Activated CD4-positive, alpha-beta T cell treated with anti-CD3 and anti-CD28 coated beads for 48 hours (primary cell): ENCODE results near the gene SHOC2.

ENCODE experiments used
- DNase-seq: peaks from one replicate; pipeline ENCODE4 v3.0.0-alpha.2; 2020

Gene SHOC2

GRCh38 chr10:110947061-110947595, 27.7 kb downstream of the SHOC2 start:
- DNase-seq, result no peak

- DNase-seq, result no peak
Measured at GRCh38 chr10:110951381-110951780, 32.0 kb downstream of the SHOC2 start.

DNA sequence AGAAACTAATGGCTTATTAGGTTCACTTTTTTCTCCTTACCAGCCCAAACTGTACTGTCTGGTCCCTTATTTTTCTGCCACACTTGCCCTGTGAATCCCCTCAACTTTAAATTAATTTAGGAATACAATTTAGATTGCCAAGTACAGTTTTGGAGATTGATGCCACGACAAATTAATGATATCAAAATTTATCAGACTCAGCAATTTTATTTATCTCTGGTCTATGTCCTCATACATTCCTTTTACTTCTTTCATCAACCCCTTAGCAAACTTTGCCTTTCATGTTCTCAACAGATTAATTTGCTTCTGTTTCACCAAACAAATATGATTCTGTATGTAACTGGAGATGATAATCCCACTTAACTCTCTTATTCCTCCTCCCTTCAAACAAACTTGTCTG, 38.2 kb downstream of the SHOC2 start:
- no peak for DNase-seq

DNA sequence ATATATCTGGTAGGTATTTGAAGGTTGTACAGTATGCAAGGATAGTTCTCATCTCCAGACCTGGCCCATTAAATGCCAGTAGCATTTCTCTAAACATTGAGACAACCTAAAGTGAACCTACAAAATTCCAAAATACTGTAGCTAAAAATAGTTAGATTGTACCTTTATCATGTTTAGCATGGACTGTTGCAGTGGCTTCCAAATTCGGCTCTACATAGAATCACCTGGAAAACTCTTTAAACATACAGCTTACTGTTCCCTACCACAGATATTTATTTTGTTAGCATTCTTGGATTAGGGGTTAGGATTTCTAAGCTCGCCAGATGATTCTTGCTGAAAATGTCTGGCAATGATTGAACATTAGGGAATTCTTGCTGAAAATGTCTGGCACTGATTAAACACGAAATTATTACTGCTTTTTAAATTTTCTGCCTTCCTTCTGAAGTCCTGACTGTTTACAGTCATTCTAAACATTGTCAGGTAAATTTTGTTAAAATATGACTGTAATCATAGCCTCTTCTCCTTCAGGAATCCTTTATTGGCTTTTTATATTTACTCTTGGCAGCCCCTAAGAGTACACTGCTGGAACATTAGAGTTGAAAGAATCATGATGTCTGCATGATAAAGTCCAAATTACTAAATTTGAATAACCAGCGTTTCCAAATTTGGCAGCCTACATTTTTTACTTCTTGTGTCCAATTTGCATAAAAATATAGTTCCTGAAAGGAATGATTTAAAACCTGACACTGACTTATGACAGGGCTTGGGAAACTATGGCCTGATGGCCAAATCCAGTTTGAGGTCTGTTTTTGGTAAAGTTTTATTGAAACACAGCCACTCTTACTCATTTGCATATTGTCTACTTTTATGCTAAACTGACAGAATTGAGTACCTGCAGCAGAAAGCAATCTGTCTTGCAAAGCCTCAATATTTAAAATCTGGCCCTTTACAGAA, 40.3 kb downstream of the SHOC2 start:
- DNase-seq, result no peak

DNA sequence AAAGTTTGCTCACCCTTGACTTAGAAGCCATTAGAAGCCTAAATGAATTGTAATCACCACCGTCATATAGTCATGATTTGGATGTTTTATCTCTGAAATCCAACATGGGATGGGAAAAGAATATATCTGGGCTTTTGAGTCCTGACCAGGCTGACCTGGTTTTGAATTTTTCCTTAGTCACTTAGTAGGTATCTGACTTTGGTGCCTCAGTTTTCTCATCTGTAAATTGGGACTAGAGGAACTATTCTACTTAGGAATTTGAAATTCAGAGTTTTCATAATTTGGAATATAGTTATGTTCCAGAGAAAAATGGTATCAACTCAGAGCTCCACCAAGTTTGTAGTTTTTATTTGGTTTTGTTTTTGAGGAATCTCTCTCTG, 40.9 kb downstream of the SHOC2 start:
- DNase-seq, result no peak

DNA sequence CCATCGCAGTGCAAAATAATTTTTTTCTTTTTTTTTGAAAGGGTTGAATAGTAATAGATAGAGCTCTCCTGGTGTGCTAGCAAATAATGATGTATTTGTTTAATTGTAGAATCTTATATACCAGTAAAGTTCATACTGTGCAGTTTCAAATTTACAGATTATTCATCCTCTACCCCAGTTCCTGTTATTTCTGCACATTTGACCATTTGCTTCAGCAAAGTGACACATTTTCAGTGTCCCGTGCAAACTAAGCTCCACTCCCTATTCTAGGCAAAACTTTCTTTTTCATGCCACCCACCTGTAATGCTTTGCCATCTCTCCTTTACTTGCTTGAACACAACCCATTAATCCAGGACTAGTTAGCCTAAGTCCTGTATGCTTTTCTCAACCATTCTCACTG, 43.0 kb downstream of the SHOC2 start:
- DNase-seq, result no peak

- DNase-seq, result no peak
Measured at GRCh38 chr10:110963162-110963561, 43.8 kb downstream of the SHOC2 start.

- no peak for DNase-seq
Measured at GRCh38 chr10:110964681-110965080, 45.3 kb downstream of the SHOC2 start.

GRCh38 chr10:110965216-110965615, 45.8 kb downstream of the SHOC2 start:
- no peak for DNase-seq

GRCh38 chr10:110966146-110966545, 46.7 kb downstream of the SHOC2 start:
- DNase-seq, result no peak

DNA sequence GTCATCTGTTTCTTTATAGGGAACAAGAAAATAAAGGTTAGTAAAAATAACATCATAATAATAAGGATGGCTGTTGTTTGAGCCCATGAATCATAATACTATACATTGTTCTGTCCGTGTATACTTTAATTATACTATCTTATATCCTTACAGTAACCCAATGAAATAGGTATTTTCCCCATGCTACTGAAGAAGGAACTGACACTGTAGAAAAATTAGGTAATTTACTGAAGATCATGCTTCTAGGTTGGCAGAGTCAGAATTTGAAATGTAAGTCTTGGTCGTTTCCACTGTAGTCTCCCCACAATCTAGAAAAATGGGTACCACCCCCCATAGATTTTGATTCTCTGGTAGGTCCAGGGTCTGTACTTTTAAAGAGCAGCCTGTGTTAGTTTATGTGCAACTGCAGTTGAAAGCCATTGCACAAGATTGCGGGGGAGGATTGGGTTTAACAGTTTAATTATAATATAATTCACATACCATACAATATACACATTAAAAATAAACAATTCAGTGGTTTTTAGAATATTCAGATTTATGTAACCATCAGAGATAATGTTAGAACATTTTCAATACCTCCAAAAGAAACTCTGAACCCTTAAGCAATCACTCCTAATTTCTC, 47.7 kb downstream of the SHOC2 start:
- DNase-seq, result no peak

DNA sequence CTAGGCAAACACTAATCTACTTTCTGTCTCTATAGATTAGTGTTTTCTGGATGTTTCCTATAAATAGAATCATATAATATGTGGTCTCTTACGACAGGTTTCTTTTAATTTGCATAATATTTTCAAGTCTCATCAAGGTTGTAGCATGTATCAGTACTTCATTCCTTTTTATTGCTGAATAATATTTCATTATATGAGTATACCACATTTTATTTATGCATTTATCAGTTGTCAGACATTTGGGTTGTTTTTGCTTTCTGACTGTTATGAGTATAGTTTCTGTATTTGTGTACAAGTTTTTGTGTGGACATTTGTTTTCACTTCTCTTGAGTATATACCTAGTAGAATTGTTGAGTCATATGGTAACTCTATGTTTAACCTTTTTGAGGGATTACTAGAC, 48.2 kb downstream of the SHOC2 start:
- DNase-seq, result no peak

- no peak for DNase-seq
Measured at GRCh38 chr10:110969183-110969582, 49.8 kb downstream of the SHOC2 start.

- DNase-seq, result no peak
Measured at GRCh38 chr10:110971638-110972037, 52.2 kb downstream of the SHOC2 start.

- no peak for DNase-seq
Measured at GRCh38 chr10:110972231-110973134, 53.1 kb downstream of the SHOC2 start.

GRCh38 chr10:110973400-110973799, 54.0 kb downstream of the SHOC2 start:
- no peak for DNase-seq

- no peak for DNase-seq
Measured at GRCh38 chr10:110976577-110976976, 57.2 kb downstream of the SHOC2 start.

GRCh38 chr10:110977662-110978061, 58.3 kb downstream of the SHOC2 start:
- no peak for DNase-seq

DNA sequence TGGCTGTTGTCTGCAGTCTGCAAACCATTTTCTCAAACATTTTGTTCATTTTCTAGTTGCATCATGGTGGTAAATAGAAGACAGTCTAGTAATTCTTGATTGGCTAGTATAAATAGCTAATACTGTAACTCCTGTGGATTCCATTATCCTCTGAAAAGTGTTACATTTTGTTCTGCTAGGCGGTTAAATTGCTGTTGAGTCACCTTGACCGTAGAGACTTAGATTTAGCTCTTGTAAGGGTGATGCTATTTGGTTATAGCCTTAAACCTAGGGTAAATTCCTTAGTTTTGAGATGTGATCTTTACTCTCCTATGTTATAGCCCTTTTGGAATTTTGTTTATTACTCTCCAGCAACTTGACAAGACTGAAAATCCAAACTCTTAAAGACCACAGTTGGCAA, 58.8 kb downstream of the SHOC2 start:
- DNase-seq, result no peak

- DNase-seq, result no peak
Measured at GRCh38 chr10:110979611-110980010, 60.2 kb downstream of the SHOC2 start.

DNA sequence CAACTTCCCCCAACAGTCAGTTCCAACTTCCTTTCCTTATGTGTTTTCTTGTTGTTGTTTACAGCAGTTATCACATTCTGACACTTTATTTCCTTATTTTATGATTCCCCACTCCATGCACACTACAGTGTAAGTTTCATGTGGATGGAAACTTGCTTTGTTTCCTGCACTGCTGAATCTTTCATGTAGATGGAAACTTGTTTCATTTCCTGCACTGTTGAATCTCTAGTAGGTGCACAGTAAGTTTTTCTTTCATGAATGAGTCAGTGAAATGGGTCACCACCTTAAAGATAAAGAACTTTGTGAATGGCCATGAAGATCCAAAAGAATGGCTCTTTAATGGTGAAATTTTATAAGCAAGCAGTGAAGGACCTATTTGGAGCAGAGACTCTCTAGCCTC, 61.4 kb downstream of the SHOC2 start:
- DNase-seq, result no peak

GRCh38 chr10:110983466-110983865, 64.1 kb downstream of the SHOC2 start:
- DNase-seq, result no peak
